Prostate gland (tissue), 2 donors: ENCODE results near the gene GRIN3B.

Source experiments
- POLR2A ChIP-seq: fragments of 450-650 bp; IDR thresholded peaks from one replicate; pipeline ENCODE4 v1.6.1; 2016; ENCODE audit warnings: antibody characterized with exemption, mild to moderate bottlenecking
- TF ChIP-seq, protein P1 (sequence below), 4 experiments: fragments of 200-600 bp in 2 of 4; fragments of 450-650 bp in 2 of 4; sonication (generic) in 2 of 4; IDR thresholded peaks; 1 replicate in 3 of 4; 2 replicates in 1 of 4; pipeline ENCODE4 v1.5.1; 2016 to 2019; ENCODE audit warnings: antibody characterized with exemption in 4 of 4, mild to moderate bottlenecking in 2 of 4, moderate library complexity in 2 of 4

DNA sequence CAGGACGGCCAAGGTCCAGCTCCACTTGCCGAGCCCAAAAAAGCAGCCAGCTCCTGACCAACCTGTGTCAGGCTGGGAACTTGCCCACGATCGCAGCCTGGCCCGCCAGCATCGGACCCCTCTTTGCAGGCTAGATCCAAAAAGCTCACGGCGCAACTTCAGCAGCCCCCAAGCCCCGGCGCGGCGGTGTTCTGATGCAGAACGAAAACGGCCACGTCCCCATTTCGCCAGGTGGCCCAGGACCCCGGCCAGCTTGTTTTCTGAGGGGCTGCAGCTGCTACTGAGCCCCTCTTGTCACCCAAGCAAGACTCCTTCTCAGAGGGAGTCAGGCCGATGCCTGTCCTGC is 19.4 kb downstream of the GRIN3B start:
- TF ChIP-seq, protein P1, sequence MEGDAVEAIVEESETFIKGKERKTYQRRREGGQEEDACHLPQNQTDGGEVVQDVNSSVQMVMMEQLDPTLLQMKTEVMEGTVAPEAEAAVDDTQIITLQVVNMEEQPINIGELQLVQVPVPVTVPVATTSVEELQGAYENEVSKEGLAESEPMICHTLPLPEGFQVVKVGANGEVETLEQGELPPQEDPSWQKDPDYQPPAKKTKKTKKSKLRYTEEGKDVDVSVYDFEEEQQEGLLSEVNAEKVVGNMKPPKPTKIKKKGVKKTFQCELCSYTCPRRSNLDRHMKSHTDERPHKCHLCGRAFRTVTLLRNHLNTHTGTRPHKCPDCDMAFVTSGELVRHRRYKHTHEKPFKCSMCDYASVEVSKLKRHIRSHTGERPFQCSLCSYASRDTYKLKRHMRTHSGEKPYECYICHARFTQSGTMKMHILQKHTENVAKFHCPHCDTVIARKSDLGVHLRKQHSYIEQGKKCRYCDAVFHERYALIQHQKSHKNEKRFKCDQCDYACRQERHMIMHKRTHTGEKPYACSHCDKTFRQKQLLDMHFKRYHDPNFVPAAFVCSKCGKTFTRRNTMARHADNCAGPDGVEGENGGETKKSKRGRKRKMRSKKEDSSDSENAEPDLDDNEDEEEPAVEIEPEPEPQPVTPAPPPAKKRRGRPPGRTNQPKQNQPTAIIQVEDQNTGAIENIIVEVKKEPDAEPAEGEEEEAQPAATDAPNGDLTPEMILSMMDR (IDR thresholded peaks at IDR 0.05): no peak
- TF ChIP-seq POLR2A: no peak
